Type B pancreatic cell (in vitro differentiated cells): ENCODE data around the gene NPW. TPM values are rescaled to one million over a fixed set of nuclear protein-coding genes. Genes with fewer than 3 reads are reported as not detected.

ENCODE experiments used
- DNase-seq: peaks from one replicate; pipeline ENCODE4 v3.0.0; 2021; ENCODE audit warnings: mixed read lengths; ENCODE audit not compliant: unreplicated experiment; ENCODE audit errors: extremely low spot score
- H3K27ac Mint-ChIP-seq: 2 replicates; pipeline ENCODE4 v1.8.0; 2021; ENCODE audit warnings: mild to moderate bottlenecking, mixed read lengths
- H3K27me3 Mint-ChIP-seq: 2 replicates; pipeline ENCODE4 v1.8.0; 2021; ENCODE audit warnings: mixed read lengths
- H3K36me3 Mint-ChIP-seq: 2 replicates; pipeline ENCODE4 v1.8.0; 2021; ENCODE audit warnings: mixed read lengths
- H3K4me1 Mint-ChIP-seq: one replicate; pipeline ENCODE4 v1.8.0; 2021; ENCODE audit warnings: mixed read lengths; ENCODE audit not compliant: unreplicated experiment
- H3K4me3 Mint-ChIP-seq: 2 replicates; pipeline ENCODE4 v1.8.0; 2021; ENCODE audit warnings: mild to moderate bottlenecking, mixed read lengths
- H3K9me3 Mint-ChIP-seq: 2 replicates; pipeline ENCODE4 v1.8.0; 2021; ENCODE audit warnings: mixed read lengths
- total RNA-seq: library from RNA; stranded (reverse); gene quantifications from 2 replicates; pipeline ENCODE4 v1.2.1, GENCODE V29; 2021; ENCODE audit warnings: low replicate concordance
- TF ChIP-seq, protein P1 (sequence below): fragments of 200-600 bp; sonication (generic); conservative IDR thresholded peaks from 2 replicates; pipeline ENCODE4 v1.5.0; 2021; ENCODE audit warnings: antibody characterized with exemption, mild to moderate bottlenecking

Gene NPW
- total RNA-seq, 1 donor from 2014 or later: 4.7 TPM

DNA sequence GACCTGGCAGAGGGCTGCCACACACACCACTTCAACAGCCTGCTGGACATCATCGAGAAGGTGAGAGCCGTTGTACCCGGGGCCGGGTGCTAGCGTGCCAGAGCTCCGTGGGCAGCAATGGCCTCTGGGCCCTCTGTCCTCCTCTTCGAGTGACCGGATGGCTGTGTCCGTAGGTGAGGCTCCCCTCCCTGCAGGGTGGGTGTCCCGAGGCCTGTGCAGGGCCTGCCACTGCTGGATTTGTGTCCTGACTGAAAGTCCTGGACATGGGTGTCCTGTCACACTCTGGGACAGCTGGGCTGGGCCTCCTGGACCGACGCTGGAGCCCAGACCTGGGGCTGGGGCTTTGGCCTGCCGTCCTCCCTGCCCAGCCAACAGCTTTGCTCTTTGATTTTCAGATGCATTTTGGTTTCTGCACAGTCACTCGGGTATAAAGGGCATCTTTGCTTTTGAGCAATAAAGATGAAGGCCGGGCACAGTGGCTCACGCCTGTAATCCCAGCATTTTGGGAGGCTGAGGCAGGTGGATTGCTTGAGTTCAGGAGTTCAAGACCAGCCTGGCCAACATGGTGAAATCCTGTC, 44.9 kb downstream of the NPW start:
- TF ChIP-seq, protein P1, sequence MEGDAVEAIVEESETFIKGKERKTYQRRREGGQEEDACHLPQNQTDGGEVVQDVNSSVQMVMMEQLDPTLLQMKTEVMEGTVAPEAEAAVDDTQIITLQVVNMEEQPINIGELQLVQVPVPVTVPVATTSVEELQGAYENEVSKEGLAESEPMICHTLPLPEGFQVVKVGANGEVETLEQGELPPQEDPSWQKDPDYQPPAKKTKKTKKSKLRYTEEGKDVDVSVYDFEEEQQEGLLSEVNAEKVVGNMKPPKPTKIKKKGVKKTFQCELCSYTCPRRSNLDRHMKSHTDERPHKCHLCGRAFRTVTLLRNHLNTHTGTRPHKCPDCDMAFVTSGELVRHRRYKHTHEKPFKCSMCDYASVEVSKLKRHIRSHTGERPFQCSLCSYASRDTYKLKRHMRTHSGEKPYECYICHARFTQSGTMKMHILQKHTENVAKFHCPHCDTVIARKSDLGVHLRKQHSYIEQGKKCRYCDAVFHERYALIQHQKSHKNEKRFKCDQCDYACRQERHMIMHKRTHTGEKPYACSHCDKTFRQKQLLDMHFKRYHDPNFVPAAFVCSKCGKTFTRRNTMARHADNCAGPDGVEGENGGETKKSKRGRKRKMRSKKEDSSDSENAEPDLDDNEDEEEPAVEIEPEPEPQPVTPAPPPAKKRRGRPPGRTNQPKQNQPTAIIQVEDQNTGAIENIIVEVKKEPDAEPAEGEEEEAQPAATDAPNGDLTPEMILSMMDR: no peak

DNA sequence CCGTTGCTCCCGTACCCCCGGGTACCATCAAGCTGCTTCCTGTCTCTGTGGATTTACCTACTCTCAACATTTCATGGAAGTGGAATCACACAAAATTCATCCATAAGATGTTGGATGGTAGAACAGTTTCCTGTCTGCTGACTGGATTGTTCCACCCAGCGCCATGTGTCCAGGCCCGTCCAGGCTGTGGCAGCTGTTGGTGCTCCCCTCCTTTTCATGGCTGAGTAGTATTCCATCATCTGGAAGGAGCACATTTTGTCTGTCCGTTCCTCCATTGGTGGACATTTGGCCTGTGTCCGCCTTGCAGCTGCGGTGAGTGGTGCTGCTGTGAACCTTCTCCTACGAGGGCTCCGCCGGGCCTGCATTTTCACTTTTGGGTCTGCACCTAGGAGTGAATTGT, 46.6 kb downstream of the NPW start:
- TF ChIP-seq, protein P1: no peak
- H3K36me3 Mint-ChIP-seq: peaks cover 3% of the 10 kb centered on the region
- H3K4me3 Mint-ChIP-seq: no peak overlapping the region
- no peaks in the 10 kb centered on the region for H3K9me3 Mint-ChIP-seq
- no peaks in the 10 kb centered on the region for H3K27me3 Mint-ChIP-seq
- H3K4me1 Mint-ChIP-seq: no peaks in the 10 kb centered on the region
- H3K27ac Mint-ChIP-seq: no peak overlapping the region
- DNase-seq: no peak

More for the DNA sequence above, 44.9 kb downstream of the NPW start:
- DNase-seq: no peak
- Mint-ChIP-seq H3K36me3 (peaks cover 3% of the 10 kb centered on the region), H3K9me3 (no peaks in the 10 kb centered on the region), H3K4me3 (no peak overlapping the region), H3K27me3 (no peaks in the 10 kb centered on the region), H3K4me1 (no peaks in the 10 kb centered on the region), H3K27ac (no peak overlapping the region)

Other genes with a start within 250 kb of the NPW start
- 54.0 and 55.9 TPM in 2 replicates for gene NME3, start 248.2 kb upstream of the NPW start, total RNA-seq
- 26.9 and 35.9 TPM in 2 replicates for gene EME2, start 247.0 kb upstream of the NPW start, total RNA-seq
- gene MRPS34, start 246.7 kb upstream of the NPW start, total RNA-seq: 95.5 and 97.9 TPM in 2 replicates
- 51.2 and 71.3 TPM in 2 replicates for gene SPSB3, start 237.2 kb upstream of the NPW start, total RNA-seq
- 54.5 and 66.6 TPM in 2 replicates for gene NUBP2, start 236.8 kb upstream of the NPW start, total RNA-seq
- gene IGFALS, start 226.1 kb upstream of the NPW start, total RNA-seq: 0.17 and 0.59 TPM in 2 replicates
- gene HAGH, start 193.0 kb upstream of the NPW start, total RNA-seq: 32.0 and 36.7 TPM in 2 replicates
- 33.2 and 41.1 TPM in 2 replicates for gene FAHD1, start 192.6 kb upstream of the NPW start, total RNA-seq
- not detected in 2 replicates for gene MEIOB, start 147.6 kb upstream of the NPW start, total RNA-seq
- 1.3 and 5.6 TPM in 2 replicates for gene HS3ST6, start 101.4 kb upstream of the NPW start, total RNA-seq
- gene MSRB1, start 76.6 kb upstream of the NPW start, total RNA-seq: 34.8 and 37.7 TPM in 2 replicates
- gene RPL3L, start 65.1 kb upstream of the NPW start, total RNA-seq: not detected in 2 replicates
- 122 and 130 TPM in 2 replicates for gene NDUFB10, start 60.2 kb upstream of the NPW start, total RNA-seq
- 3,017 and 3,035 TPM in 2 replicates for gene RPS2, start 55.0 kb upstream of the NPW start, total RNA-seq
- not detected in 2 replicates for gene RNF151, start 52.9 kb upstream of the NPW start, total RNA-seq
- 37.0 and 40.0 TPM in 2 replicates for gene TBL3, start 47.7 kb upstream of the NPW start, total RNA-seq
- gene NOXO1, start 38.3 kb upstream of the NPW start, total RNA-seq: 0.63 and 2.0 TPM in 2 replicates
- 25.3 and 31.6 TPM in 2 replicates for gene GFER, start 35.6 kb upstream of the NPW start, total RNA-seq
- 2.4 and 2.5 TPM in 2 replicates for gene SYNGR3, start 29.8 kb upstream of the NPW start, total RNA-seq
- 43.9 and 46.1 TPM in 2 replicates for gene ZNF598, start 10.0 kb upstream of the NPW start, total RNA-seq
- gene NHERF2, start 7.1 kb downstream of the NPW start, total RNA-seq: 23.3 and 23.4 TPM in 2 replicates
- gene NTHL1, start 28.0 kb downstream of the NPW start, total RNA-seq: 18.1 and 37.6 TPM in 2 replicates
- gene TSC2, start 28.2 kb downstream of the NPW start, total RNA-seq: 131 and 208 TPM in 2 replicates
- 76.2 and 131 TPM in 2 replicates for gene PKD1, start 116.1 kb downstream of the NPW start, total RNA-seq
- gene RAB26, start 128.8 kb downstream of the NPW start, total RNA-seq: 7.4 and 9.9 TPM in 2 replicates
- gene TRAF7, start 136.0 kb downstream of the NPW start, total RNA-seq: 71.0 and 81.6 TPM in 2 replicates
- 2.7 and 6.3 TPM in 2 replicates for gene CASKIN1, start 176.8 kb downstream of the NPW start, total RNA-seq
- 44.9 and 56.8 TPM in 2 replicates for gene MLST8, start 185.7 kb downstream of the NPW start, total RNA-seq
- 8.7 and 16.6 TPM in 2 replicates for gene BRICD5, start 191.1 kb downstream of the NPW start, total RNA-seq
- gene PGP, start 195.1 kb downstream of the NPW start, total RNA-seq: 16.2 and 25.5 TPM in 2 replicates
- gene E4F1, start 203.8 kb downstream of the NPW start, total RNA-seq: 24.9 and 30.4 TPM in 2 replicates
- gene DNASE1L2, start 216.7 kb downstream of the NPW start, total RNA-seq: 0.57 and 2.6 TPM in 2 replicates
- gene ECI1, start 231.8 kb downstream of the NPW start, total RNA-seq: 72.7 and 89.7 TPM in 2 replicates
- gene RNPS1, start 248.3 kb downstream of the NPW start, total RNA-seq: 180 and 241 TPM in 2 replicates